SU-DHL-6 (cell line): ENCODE measurements around the gene PNPLA2.
A peak's percentile ranks its signal among the peaks of the same experiment; 100 is the strongest.

Source experiments
- H2AFZ ChIP-seq: fragments of 200-600 bp; sonication (generic); 2 replicates; pipeline ENCODE4 v1.6.1; 2014; ENCODE audit warnings: low read depth, mild to moderate bottlenecking, moderate library complexity, mixed read lengths, antibody characterized with exemption, low read length; ENCODE audit not compliant: severe bottlenecking
- H3F3A ChIP-seq: fragments of 200-600 bp; shearing (Covaris generic); 2 replicates; pipeline ENCODE4 v1.6.0; 2016; ENCODE audit warnings: antibody characterized with exemption, mild to moderate bottlenecking; ENCODE audit not compliant: insufficient read depth
- H3K27ac ChIP-seq: fragments of 200-600 bp; sonication (generic); 2 replicates; pipeline ENCODE4 v1.5.1; 2016; ENCODE audit warnings: low read depth, mild to moderate bottlenecking, low read length, moderate library complexity, mixed read lengths
- H3K27me3 ChIP-seq: fragments of 200-600 bp; sonication (generic), shearing (Covaris generic); 2 replicates; pipeline ENCODE4 v1.6.0; 2014; ENCODE audit warnings: mild to moderate bottlenecking, low read length
- H3K36me3 ChIP-seq: fragments of 200-600 bp; sonication (generic); 2 replicates; pipeline ENCODE4 v1.6.1; 2014; ENCODE audit warnings: mild to moderate bottlenecking, low read length, mixed read lengths
- H3K4me2 ChIP-seq: fragments of 300-600, 200-600 bp; shearing (Covaris generic), sonication (generic); 2 replicates; pipeline ENCODE4 v1.6.0; 2014; ENCODE audit warnings: low read length, low read depth, mild to moderate bottlenecking; ENCODE audit not compliant: poor library complexity, severe bottlenecking
- H3K4me3 ChIP-seq: fragments of 200-600 bp; sonication (generic); 2 replicates; pipeline ENCODE4 v1.5.1; 2014; ENCODE audit warnings: antibody characterized with exemption, low read length, mild to moderate bottlenecking, mixed read lengths; ENCODE audit not compliant: insufficient read depth, poor library complexity, severe bottlenecking
- H3K79me2 ChIP-seq: fragments of 200-600 bp; sonication (generic); 2 replicates; pipeline ENCODE4 v1.6.1; 2014; ENCODE audit warnings: mild to moderate bottlenecking, low read length, moderate library complexity; ENCODE audit not compliant: insufficient read depth
- H3K9ac ChIP-seq: fragments of 200-600 bp; sonication (generic); 2 replicates; pipeline ENCODE4 v1.7.0; 2014; ENCODE audit warnings: mild to moderate bottlenecking, low read length
- H3K9me2 ChIP-seq: fragments of 200-600 bp; sonication (generic); replicated peaks from 2 replicates; pipeline ENCODE4 v1.6.1; 2014; ENCODE audit warnings: low read length; ENCODE audit not compliant: insufficient read depth
- H3K9me3 ChIP-seq: fragments of 200-600 bp; sonication (generic); 2 replicates; pipeline ENCODE4 v1.6.1; 2014; ENCODE audit warnings: low read length, mixed read lengths; ENCODE audit not compliant: insufficient read depth
- H4K20me1 ChIP-seq: fragments of 200-600 bp; sonication (generic); 2 replicates; pipeline ENCODE4 v1.6.1; 2014; ENCODE audit warnings: low read depth, mild to moderate bottlenecking, antibody characterized with exemption, low read length, moderate library complexity, mixed read lengths
- EZH2phosphoT487 ChIP-seq: fragments of 200-600 bp; sonication (generic), shearing (Covaris generic); conservative IDR thresholded peaks from 2 replicates; pipeline ENCODE4 v1.6.1; 2018; ENCODE audit warnings: mild to moderate bottlenecking, antibody characterized with exemption, low read length, moderate library complexity, mixed read lengths
- TF ChIP-seq, protein P1 (sequence below): fragments of 200-600 bp; sonication (generic); IDR thresholded peaks from one replicate; pipeline ENCODE4 v1.5.1; 2017; ENCODE audit warnings: antibody characterized with exemption, mild to moderate bottlenecking, low read length, moderate library complexity; ENCODE audit not compliant: insufficient read depth, poor library complexity, severe bottlenecking

PNPLA2 gene

DNA sequence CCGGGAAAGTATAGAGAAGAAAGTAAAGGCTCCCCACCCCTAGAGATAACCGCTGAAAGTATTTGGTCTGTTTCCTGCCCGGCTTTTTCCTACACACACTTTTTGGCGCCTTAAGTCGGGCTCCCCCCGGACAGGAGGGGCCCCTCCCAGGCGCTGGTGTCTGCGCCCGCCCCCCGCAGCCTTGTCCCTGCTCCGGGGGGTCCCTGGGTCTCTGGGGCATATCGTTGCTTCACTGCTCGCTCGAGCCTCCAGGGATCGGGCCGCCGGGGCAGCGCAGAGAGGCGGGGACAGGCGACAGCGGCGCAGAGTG, 8.1 kb downstream of the PNPLA2 start:
- H3K27me3 ChIP-seq: no peaks in the 10 kb centered on the region
- no peaks in the 10 kb centered on the region for H3K9me2 ChIP-seq
- H3F3A ChIP-seq: no peaks in the 10 kb centered on the region
- H3K79me2 ChIP-seq: no peaks in the 10 kb centered on the region
- H3K9me3 ChIP-seq: no peaks in the 10 kb centered on the region
- peak overlapping the region; percentile 26 for H3K9ac ChIP-seq
- TF ChIP-seq, protein P1, sequence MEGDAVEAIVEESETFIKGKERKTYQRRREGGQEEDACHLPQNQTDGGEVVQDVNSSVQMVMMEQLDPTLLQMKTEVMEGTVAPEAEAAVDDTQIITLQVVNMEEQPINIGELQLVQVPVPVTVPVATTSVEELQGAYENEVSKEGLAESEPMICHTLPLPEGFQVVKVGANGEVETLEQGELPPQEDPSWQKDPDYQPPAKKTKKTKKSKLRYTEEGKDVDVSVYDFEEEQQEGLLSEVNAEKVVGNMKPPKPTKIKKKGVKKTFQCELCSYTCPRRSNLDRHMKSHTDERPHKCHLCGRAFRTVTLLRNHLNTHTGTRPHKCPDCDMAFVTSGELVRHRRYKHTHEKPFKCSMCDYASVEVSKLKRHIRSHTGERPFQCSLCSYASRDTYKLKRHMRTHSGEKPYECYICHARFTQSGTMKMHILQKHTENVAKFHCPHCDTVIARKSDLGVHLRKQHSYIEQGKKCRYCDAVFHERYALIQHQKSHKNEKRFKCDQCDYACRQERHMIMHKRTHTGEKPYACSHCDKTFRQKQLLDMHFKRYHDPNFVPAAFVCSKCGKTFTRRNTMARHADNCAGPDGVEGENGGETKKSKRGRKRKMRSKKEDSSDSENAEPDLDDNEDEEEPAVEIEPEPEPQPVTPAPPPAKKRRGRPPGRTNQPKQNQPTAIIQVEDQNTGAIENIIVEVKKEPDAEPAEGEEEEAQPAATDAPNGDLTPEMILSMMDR: no peak
- TF ChIP-seq EZH2phosphoT487: peak; percentile 94; the same call in 1 of the 2 replicates
- no peak overlapping the region for H3K27ac ChIP-seq
- H2AFZ ChIP-seq: peak overlapping the region; percentile 15
- peak overlapping the region; percentile 47 for H3K4me2 ChIP-seq
- H4K20me1 ChIP-seq: no peaks in the 10 kb centered on the region
- H3K4me3 ChIP-seq: peak overlapping the region; percentile 36
- H3K36me3 ChIP-seq: no peaks in the 10 kb centered on the region

DNA sequence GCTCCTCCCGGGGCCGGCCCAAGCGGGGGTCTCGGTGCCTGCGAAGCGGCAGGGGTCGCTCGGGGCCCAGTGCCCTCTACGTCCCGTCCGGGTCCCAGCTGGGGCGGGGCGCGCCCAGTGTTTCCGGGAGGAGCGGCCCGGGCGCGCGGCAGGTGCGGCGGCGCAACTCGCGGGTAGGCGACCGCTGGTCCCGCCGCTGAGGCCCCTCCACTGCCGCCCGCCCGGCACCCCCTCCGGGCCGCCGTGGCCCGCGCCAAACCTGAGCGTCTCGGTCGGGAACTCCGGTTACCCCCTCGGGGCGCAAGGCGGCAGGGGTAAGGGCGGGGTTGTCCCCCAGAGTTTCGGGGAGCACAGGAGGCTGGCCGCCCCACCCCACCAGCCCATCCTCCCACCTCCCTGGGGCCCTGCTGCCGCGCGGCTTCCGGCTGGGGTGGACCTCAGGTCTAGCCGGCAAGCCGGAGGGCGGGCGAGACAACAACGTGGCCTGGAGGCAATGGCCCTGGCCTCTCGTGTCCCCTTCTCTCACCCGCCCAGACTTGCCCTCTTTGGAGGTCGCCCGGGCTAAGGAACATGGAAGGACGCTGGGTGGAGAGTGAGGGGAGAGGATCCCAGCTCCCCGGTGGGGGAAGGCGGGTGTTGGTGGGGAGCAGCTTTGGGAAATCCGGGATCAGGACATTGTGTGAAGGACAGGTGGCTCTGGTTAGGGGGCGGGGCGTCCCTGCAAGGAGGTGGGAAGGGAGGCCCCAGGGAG, 8.6 kb downstream of the PNPLA2 start:
- Histone ChIP-seq H3K36me3 (no peaks in the 10 kb centered on the region), H3K9me3 (no peaks in the 10 kb centered on the region), H3F3A (no peaks in the 10 kb centered on the region), H2AFZ (peak overlapping the region; percentile 15), H3K9me2 (no peaks in the 10 kb centered on the region), H3K27me3 (no peaks in the 10 kb centered on the region), H3K4me2 (peak overlapping the region; percentile 47), H3K27ac (no peak overlapping the region), H3K9ac (peak overlapping the region; percentile 26), H3K4me3 (peak overlapping the region; percentile 36), H4K20me1 (no peaks in the 10 kb centered on the region), H3K79me2 (no peaks in the 10 kb centered on the region)
- TF ChIP-seq, protein P1: no peak
- 0 out of 2 replicates have a peak, but pooled peaks have one; percentile 1 for TF ChIP-seq EZH2phosphoT487

DNA sequence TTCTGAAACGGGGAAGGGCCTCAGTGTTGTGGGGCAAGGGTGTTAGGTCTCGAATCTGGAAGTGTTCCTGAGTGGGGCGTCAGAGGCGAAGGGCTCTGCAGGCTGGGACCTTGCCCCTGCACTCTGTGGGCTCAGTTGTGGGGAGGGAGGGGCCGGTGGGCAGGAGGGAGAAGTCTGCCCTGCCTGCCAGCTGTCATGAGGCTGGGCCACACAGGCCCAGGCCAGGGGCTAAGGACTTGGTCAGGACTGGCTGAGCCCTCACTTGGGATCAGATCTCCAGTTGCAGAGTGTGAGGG, 9.1 kb downstream of the PNPLA2 start, which contains the start of gene CRACR2B:
TSS of gene CRACR2B (plus strand) at position 23 of the 296 bp plus-strand sequence. CDS start 689 bp downstream, outside the sequence.
- H4K20me1 ChIP-seq: no peaks in the 10 kb centered on the region
- H2AFZ ChIP-seq: peak within 1 kb of the TSS; percentile 15
- peak within 1 kb of the TSS; percentile 47 for H3K4me2 ChIP-seq
- no peak within 1 kb of the TSS for H3K27ac ChIP-seq
- peak within 1 kb of the TSS; percentile 26 for H3K9ac ChIP-seq
- H3K4me3 ChIP-seq: peak within 1 kb of the TSS; percentile 36
- no peaks in the 10 kb centered on the region for H3K79me2 ChIP-seq
- H3K27me3 ChIP-seq: no peaks in the 10 kb centered on the region
- no peaks in the 10 kb centered on the region for H3K9me2 ChIP-seq
- no peaks in the 10 kb centered on the region for H3K36me3 ChIP-seq
- H3F3A ChIP-seq: no peaks in the 10 kb centered on the region
- TF ChIP-seq, protein P1: no peak
- no peak for TF ChIP-seq EZH2phosphoT487
- no peaks in the 10 kb centered on the region for H3K9me3 ChIP-seq
